Neural cell (in vitro differentiated cells): ENCODE measurements around the gene BRI3BP.

ENCODE experiments used
- EP300 ChIP-seq: fragments of 450-650 bp; conservative IDR thresholded peaks from 2 replicates; pipeline ENCODE4 v1.6.1; 2014; ENCODE audit warnings: antibody characterized with exemption, mild to moderate bottlenecking, moderate library complexity; ENCODE audit not compliant: poor library complexity, severe bottlenecking
- EZH2 ChIP-seq: fragments of 200-600, 300-800 bp; shearing (Covaris generic), sonication (generic); IDR thresholded peaks from 2 replicates; pipeline ENCODE4 v1.6.1; 2014; ENCODE audit warnings: antibody characterized with exemption, low read length, borderline replicate concordance, mild to moderate bottlenecking; ENCODE audit not compliant: insufficient read depth, poor library complexity, severe bottlenecking
- POLR2AphosphoS5 ChIP-seq: IDR thresholded peaks from 2 replicates; pipeline ENCODE4 v1.6.1; 2012
- RAD21 ChIP-seq: fragments of 450-650 bp; conservative IDR thresholded peaks from 2 replicates; pipeline ENCODE4 v1.6.1; 2014; ENCODE audit warnings: antibody characterized with exemption, mild to moderate bottlenecking, moderate library complexity
- TF ChIP-seq, protein P1 (sequence below): fragments of 450-650 bp; IDR thresholded peaks from 2 replicates; pipeline ENCODE4 v1.5.1; 2014; ENCODE audit warnings: antibody characterized with exemption, mild to moderate bottlenecking, moderate library complexity; ENCODE audit not compliant: poor library complexity, severe bottlenecking

DNA sequence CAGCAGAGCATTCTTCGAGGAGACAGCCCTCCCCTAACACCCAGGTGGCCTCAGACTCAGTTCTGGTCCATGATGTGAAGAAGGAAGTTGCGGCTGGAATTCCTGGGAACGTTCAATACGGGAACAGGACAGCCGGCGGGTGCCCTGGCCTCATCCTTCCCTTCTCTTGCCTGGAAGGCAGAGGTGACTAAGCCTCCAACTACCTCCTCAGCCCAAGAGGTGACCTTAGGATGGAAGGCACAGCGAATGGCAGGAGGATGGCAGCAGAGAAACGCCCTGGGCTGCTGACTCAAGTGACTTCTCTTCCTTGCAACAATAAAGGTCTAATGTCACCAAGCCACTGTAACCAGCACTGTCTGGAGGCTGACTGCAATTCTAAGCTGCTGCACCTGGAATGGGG, 40.6 kb upstream of the BRI3BP start:
- TF ChIP-seq, protein P1, sequence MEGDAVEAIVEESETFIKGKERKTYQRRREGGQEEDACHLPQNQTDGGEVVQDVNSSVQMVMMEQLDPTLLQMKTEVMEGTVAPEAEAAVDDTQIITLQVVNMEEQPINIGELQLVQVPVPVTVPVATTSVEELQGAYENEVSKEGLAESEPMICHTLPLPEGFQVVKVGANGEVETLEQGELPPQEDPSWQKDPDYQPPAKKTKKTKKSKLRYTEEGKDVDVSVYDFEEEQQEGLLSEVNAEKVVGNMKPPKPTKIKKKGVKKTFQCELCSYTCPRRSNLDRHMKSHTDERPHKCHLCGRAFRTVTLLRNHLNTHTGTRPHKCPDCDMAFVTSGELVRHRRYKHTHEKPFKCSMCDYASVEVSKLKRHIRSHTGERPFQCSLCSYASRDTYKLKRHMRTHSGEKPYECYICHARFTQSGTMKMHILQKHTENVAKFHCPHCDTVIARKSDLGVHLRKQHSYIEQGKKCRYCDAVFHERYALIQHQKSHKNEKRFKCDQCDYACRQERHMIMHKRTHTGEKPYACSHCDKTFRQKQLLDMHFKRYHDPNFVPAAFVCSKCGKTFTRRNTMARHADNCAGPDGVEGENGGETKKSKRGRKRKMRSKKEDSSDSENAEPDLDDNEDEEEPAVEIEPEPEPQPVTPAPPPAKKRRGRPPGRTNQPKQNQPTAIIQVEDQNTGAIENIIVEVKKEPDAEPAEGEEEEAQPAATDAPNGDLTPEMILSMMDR, result no peak
- TF ChIP-seq EP300 (no peak), EZH2 (no peak), POLR2AphosphoS5 (no peak), RAD21 (no peak)
